ENCODE measurements around the gene MYO9A.

DNA sequence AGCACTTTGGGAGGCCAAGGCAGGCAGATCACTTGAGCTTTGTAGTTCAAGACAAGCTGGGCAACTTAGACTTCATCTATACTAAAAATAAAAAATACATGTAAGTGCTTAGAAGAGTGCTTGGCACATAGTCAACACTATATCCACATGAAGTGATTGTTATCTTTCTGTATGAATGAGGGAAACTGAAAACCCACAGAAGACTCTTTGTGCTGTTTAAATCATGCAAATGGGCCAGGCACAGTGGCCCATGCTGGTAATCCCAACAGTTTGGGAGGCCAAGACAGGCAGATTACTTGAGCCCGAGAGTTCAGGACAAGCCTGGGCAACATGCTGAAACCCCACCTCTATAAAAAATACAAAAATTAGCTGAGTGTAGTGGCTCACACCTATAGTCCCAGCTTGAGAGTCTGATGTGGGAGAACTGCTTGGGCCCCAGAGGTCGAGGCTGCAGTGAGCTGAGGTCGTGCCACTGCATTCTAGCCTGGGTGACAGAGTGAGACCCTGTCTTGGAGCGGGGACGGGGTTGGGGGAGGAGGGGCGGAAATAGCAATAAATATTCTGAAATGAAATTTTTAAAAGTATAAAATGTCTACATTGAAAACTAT lies 177.9 kb downstream of the MYO9A start:
- TF ChIP-seq, protein P1, sequence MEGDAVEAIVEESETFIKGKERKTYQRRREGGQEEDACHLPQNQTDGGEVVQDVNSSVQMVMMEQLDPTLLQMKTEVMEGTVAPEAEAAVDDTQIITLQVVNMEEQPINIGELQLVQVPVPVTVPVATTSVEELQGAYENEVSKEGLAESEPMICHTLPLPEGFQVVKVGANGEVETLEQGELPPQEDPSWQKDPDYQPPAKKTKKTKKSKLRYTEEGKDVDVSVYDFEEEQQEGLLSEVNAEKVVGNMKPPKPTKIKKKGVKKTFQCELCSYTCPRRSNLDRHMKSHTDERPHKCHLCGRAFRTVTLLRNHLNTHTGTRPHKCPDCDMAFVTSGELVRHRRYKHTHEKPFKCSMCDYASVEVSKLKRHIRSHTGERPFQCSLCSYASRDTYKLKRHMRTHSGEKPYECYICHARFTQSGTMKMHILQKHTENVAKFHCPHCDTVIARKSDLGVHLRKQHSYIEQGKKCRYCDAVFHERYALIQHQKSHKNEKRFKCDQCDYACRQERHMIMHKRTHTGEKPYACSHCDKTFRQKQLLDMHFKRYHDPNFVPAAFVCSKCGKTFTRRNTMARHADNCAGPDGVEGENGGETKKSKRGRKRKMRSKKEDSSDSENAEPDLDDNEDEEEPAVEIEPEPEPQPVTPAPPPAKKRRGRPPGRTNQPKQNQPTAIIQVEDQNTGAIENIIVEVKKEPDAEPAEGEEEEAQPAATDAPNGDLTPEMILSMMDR (IDR thresholded peaks at IDR 0.05): no peak
- TF ChIP-seq EZH2phosphoT487 (IDR thresholded peaks at IDR 0.05) (no peak), EZH2 (IDR thresholded peaks at IDR 0.05) (no peak)

Measured in neural progenitor cell (in vitro differentiated cells).